Measurements from ENCODE around the gene JAK3.

The JAK3 gene

GRCh38 chr19:17855280-17856152 lies 7.7 kb upstream of the JAK3 start:
- H3K27ac ChIP-seq: no peak overlapping the region
- peak; percentile 99 for TF ChIP-seq CTCF (conservative IDR thresholded peaks at IDR 0.05)

GRCh38 chr19:17854061-17854460 lies 6.3 kb upstream of the JAK3 start:
- H3K27ac ChIP-seq: no peak overlapping the region
- no peak for TF ChIP-seq CTCF (conservative IDR thresholded peaks at IDR 0.05)

GRCh38 chr19:17848595-17849292 lies 962 bp upstream of the JAK3 start:
- no peak for TF ChIP-seq CTCF (conservative IDR thresholded peaks at IDR 0.05)
- H3K27ac ChIP-seq: no peak overlapping the region

- no peak overlapping the region for H3K27ac ChIP-seq
- TF ChIP-seq CTCF (conservative IDR thresholded peaks at IDR 0.05): no peak
Observed at GRCh38 chr19:17846146-17846545, 1.6 kb downstream of the JAK3 start.

- H3K27ac ChIP-seq: no peak overlapping the region
- no peak for TF ChIP-seq CTCF (conservative IDR thresholded peaks at IDR 0.05)
Observed at GRCh38 chr19:17843908-17844490, 3.8 kb downstream of the JAK3 start.

GRCh38 chr19:17843292-17843827 lies 4.4 kb downstream of the JAK3 start:
- TF ChIP-seq CTCF (conservative IDR thresholded peaks at IDR 0.05): no peak
- peak overlapping the region; percentile 75; the same call in 1 of the 2 replicates for H3K27ac ChIP-seq

Data from VCaP (cell line).